ENCODE measurements around the gene RASGRP1. TPM values are rescaled to one million over a fixed set of nuclear protein-coding genes. Genes with fewer than 3 reads are reported as not detected.
A peak's percentile ranks its signal among the peaks of the same experiment; 100 is the strongest.

The RASGRP1 gene
- total RNA-seq, 1 experiment from 2014 or later: 1.9 TPM

- H3K9me3 ChIP-seq (replicated peaks): no peaks in the 10 kb centered on the region
- H3K27me3 ChIP-seq: no peaks in the 10 kb centered on the region
- H3K36me3 ChIP-seq: no peaks in the 10 kb centered on the region
- H3K27ac ChIP-seq: no peak overlapping the region
- H3K4me3 ChIP-seq: no peak overlapping the region
- H3K4me1 ChIP-seq: peaks cover 8% of the 10 kb centered on the region; the same call in 1 of the 2 replicates
- no peak for DNase-seq
Observed at GRCh38 chr15:38517312-38517975, 47.2 kb downstream of the RASGRP1 start.

- Histone ChIP-seq H3K4me3 (no peak overlapping the region), H3K4me1 (peaks cover 8% of the 10 kb centered on the region; the same call in 1 of the 2 replicates), H3K27me3 (no peaks in the 10 kb centered on the region), H3K36me3 (no peaks in the 10 kb centered on the region), H3K27ac (no peak overlapping the region), H3K9me3 (replicated peaks) (no peaks in the 10 kb centered on the region)
- no peak for DNase-seq
Observed at GRCh38 chr15:38516626-38517025, 48.0 kb downstream of the RASGRP1 start.

GRCh38 chr15:38514601-38515000 is 50.0 kb downstream of the RASGRP1 start:
- no peaks in the 10 kb centered on the region for H3K27me3 ChIP-seq
- peaks cover 8% of the 10 kb centered on the region; the same call in 1 of the 2 replicates for H3K4me1 ChIP-seq
- H3K9me3 ChIP-seq (replicated peaks): no peaks in the 10 kb centered on the region
- H3K4me3 ChIP-seq: no peak overlapping the region
- no peak overlapping the region for H3K27ac ChIP-seq
- DNase-seq: peak in 1 of 2 experiments; percentile 23
- no peaks in the 10 kb centered on the region for H3K36me3 ChIP-seq

- no peak overlapping the region for H3K27ac ChIP-seq
- H3K27me3 ChIP-seq: no peaks in the 10 kb centered on the region
- H3K4me1 ChIP-seq: peaks cover 8% of the 10 kb centered on the region; the same call in 1 of the 2 replicates
- no peaks in the 10 kb centered on the region for H3K36me3 ChIP-seq
- H3K4me3 ChIP-seq: no peak overlapping the region
- no peaks in the 10 kb centered on the region for H3K9me3 ChIP-seq (replicated peaks)
- no peak for DNase-seq
Observed at GRCh38 chr15:38512901-38513300, 51.7 kb downstream of the RASGRP1 start.

GRCh38 chr15:38509152-38509551 is 55.5 kb downstream of the RASGRP1 start:
- no peaks in the 10 kb centered on the region for H3K9me3 ChIP-seq (replicated peaks)
- H3K36me3 ChIP-seq: no peaks in the 10 kb centered on the region
- DNase-seq: no peak
- H3K27ac ChIP-seq: no peak overlapping the region
- H3K4me1 ChIP-seq: no peaks in the 10 kb centered on the region
- H3K27me3 ChIP-seq: no peaks in the 10 kb centered on the region
- no peak overlapping the region for H3K4me3 ChIP-seq

- Histone ChIP-seq H3K36me3 (no peaks in the 10 kb centered on the region), H3K27ac (no peak overlapping the region), H3K9me3 (replicated peaks) (no peaks in the 10 kb centered on the region), H3K4me3 (no peak overlapping the region), H3K4me1 (no peaks in the 10 kb centered on the region), H3K27me3 (no peaks in the 10 kb centered on the region)
- DNase-seq: no peak
Observed at GRCh38 chr15:38508647-38509046, 56.0 kb downstream of the RASGRP1 start.

GRCh38 chr15:38507570-38507969 is 57.0 kb downstream of the RASGRP1 start:
- no peaks in the 10 kb centered on the region for H3K36me3 ChIP-seq
- no peak overlapping the region for H3K27ac ChIP-seq
- no peak overlapping the region for H3K4me3 ChIP-seq
- no peak for DNase-seq
- no peaks in the 10 kb centered on the region for H3K9me3 ChIP-seq (replicated peaks)
- no peaks in the 10 kb centered on the region for H3K4me1 ChIP-seq
- H3K27me3 ChIP-seq: no peaks in the 10 kb centered on the region

GRCh38 chr15:38506997-38507396 is 57.6 kb downstream of the RASGRP1 start:
- H3K4me3 ChIP-seq: no peak overlapping the region
- H3K9me3 ChIP-seq (replicated peaks): no peaks in the 10 kb centered on the region
- H3K27me3 ChIP-seq: no peaks in the 10 kb centered on the region
- H3K36me3 ChIP-seq: no peaks in the 10 kb centered on the region
- no peak for DNase-seq
- no peaks in the 10 kb centered on the region for H3K4me1 ChIP-seq
- H3K27ac ChIP-seq: no peak overlapping the region

- Histone ChIP-seq H3K4me3 (no peak overlapping the region), H3K27me3 (no peaks in the 10 kb centered on the region), H3K4me1 (no peaks in the 10 kb centered on the region), H3K36me3 (no peaks in the 10 kb centered on the region), H3K27ac (no peak overlapping the region), H3K9me3 (replicated peaks) (no peaks in the 10 kb centered on the region)
- no peak for DNase-seq
Observed at GRCh38 chr15:38504680-38505467, 59.7 kb downstream of the RASGRP1 start.

- no peaks in the 10 kb centered on the region for H3K27me3 ChIP-seq
- H3K36me3 ChIP-seq: no peaks in the 10 kb centered on the region
- no peak overlapping the region for H3K4me3 ChIP-seq
- DNase-seq: no peak
- H3K4me1 ChIP-seq: no peaks in the 10 kb centered on the region
- H3K9me3 ChIP-seq (replicated peaks): no peaks in the 10 kb centered on the region
- H3K27ac ChIP-seq: no peak overlapping the region
Observed at GRCh38 chr15:38503496-38503895, 61.1 kb downstream of the RASGRP1 start.

GRCh38 chr15:38499651-38500050 is 65.0 kb downstream of the RASGRP1 start:
- Histone ChIP-seq H3K9me3 (replicated peaks) (no peaks in the 10 kb centered on the region), H3K4me1 (no peaks in the 10 kb centered on the region), H3K36me3 (no peaks in the 10 kb centered on the region), H3K27ac (no peak overlapping the region), H3K27me3 (no peaks in the 10 kb centered on the region), H3K4me3 (no peak overlapping the region)
- DNase-seq: no peak

GRCh38 chr15:38496151-38496550 is 68.5 kb downstream of the RASGRP1 start:
- no peak for DNase-seq
- Histone ChIP-seq H3K27me3 (no peaks in the 10 kb centered on the region), H3K4me3 (no peak overlapping the region), H3K27ac (no peak overlapping the region), H3K9me3 (replicated peaks) (no peaks in the 10 kb centered on the region), H3K36me3 (no peaks in the 10 kb centered on the region), H3K4me1 (no peaks in the 10 kb centered on the region)

GRCh38 chr15:38490242-38490922 is 74.2 kb downstream of the RASGRP1 start:
- H3K4me1 ChIP-seq: no peaks in the 10 kb centered on the region
- H3K4me3 ChIP-seq: no peak overlapping the region
- DNase-seq: no peak
- peaks cover 15% of the 10 kb centered on the region; the same call in 1 of the 2 replicates for H3K36me3 ChIP-seq
- H3K27ac ChIP-seq: no peak overlapping the region
- no peaks in the 10 kb centered on the region for H3K9me3 ChIP-seq (replicated peaks)
- no peaks in the 10 kb centered on the region for H3K27me3 ChIP-seq

GRCh38 chr15:38487378-38487777 is 77.2 kb downstream of the RASGRP1 start:
- H3K27me3 ChIP-seq: no peaks in the 10 kb centered on the region
- H3K36me3 ChIP-seq: peaks cover 32% of the 10 kb centered on the region
- H3K4me1 ChIP-seq: no peaks in the 10 kb centered on the region
- H3K4me3 ChIP-seq: no peak overlapping the region
- H3K9me3 ChIP-seq (replicated peaks): no peaks in the 10 kb centered on the region
- no peak overlapping the region for H3K27ac ChIP-seq
- DNase-seq: no peak

- Histone ChIP-seq H3K27ac (no peak overlapping the region), H3K4me1 (no peaks in the 10 kb centered on the region), H3K36me3 (peaks cover 34% of the 10 kb centered on the region), H3K27me3 (no peaks in the 10 kb centered on the region), H3K9me3 (replicated peaks) (no peaks in the 10 kb centered on the region), H3K4me3 (no peak overlapping the region)
- no peak for DNase-seq
Observed at GRCh38 chr15:38486936-38487335, 77.7 kb downstream of the RASGRP1 start.
